DMS79 (cell line): Measurements from ENCODE around the gene MXI1.
"Not testable (repeated sequence)": the region's sequence is repeated elsewhere in the genome, so short reads cannot be mapped to it uniquely, and the experiment has no call there.

Source experiments
- DNase-seq: peaks from one replicate; lab custom pipeline; 2025; lab: John Stamatoyannopoulos, UW

The MXI1 gene

DNA sequence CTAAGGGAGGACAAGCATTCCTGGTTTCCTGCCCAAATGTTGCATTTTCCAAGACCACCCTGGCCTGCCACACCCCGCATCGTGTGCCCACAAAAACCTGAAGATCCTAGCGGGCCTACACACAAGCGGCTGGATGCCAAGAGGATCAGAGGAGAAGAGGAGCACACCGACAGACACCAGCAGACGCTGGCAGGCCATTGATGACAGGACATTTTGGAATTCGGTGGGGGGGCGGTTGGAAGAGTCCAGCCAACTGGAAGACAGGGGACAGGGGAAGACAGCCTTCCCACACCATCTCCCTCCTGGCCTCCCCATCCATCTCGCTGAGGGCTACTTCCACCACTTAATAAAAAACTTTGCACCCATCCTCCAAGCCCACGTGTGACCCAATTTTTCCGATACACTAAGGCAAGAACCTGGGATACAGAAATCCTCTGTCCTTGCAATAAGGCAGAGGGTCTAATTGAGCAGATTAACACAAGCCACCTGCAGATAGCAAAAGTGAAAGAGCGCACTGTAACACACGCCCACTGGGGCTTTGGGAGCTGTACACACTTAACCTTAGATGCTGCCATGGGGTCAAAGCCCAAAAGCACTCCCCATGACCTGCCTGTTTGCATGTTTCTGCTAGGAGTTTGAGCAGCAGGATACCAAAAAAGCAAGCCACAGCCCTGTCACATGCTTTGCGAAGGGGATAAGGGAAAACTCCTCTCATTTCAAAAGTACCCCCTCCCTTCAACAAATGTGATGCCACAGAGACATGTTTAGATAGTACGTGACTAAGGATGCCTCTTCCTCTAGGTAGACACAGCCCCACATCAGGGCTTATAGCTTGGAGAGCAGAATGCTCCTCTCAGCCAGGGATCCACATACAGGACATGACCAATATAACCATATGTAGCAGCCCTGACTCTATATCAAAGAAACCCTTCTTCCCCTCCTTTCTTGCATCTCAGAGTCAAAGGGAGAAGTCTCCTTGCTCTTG is 110.8 kb downstream of the MXI1 start:
- DNase-seq: no peak

DNA sequence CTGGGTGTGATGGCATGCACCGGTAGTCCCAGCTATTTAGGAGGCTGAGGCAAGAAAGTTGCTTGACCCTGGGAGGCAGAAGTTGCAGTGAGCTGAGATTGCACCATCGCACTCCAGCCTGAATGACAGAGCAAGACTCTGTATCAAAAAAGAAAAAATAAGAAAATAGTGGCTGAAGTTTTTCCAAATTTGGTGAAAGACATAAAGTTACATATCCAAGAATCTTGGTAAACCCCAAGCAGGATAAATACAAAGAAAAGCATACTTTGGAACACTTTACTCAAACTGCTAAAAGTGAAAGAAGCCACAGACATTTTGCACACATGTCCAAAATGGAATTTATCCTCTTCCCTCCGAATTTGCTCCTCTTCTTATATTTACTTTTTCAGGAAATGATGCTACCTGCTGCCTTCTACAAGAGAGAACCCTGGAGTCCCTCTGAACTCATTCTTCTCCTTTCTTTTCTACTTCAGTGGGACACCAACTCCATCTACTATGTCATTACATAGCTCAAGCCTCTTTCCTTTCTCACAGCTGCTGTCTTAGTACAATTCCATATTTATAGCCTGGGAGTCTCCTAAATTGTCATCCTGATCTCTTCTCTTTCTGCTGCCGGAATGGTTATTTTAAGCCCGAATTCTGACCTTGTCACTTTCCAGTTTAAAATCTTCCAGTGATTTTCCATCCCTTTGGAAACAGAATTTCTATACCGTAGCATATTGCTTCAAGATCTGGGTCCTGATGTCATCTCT is 114.6 kb downstream of the MXI1 start:
- DNase-seq: no peak

DNA sequence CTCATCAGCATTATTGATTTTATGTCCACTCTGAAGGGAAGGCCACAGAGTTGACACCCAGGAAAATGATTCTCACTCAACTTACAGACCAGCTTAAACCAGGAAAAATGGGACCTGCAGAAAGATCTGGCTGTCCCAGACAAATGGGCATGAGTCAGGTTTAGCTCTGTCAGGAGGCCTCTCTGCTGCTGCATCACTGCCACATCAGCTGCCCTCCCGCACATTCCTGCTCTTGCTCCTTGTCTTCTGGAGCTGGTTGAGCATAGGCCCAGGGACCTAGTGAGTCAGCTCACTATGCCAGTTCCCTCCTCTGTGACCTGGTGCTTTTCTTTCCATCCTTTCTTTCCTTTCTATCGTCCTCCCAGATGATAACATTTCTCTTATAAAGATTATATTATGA is 116.1 kb downstream of the MXI1 start:
- DNase-seq: no peak

DNA sequence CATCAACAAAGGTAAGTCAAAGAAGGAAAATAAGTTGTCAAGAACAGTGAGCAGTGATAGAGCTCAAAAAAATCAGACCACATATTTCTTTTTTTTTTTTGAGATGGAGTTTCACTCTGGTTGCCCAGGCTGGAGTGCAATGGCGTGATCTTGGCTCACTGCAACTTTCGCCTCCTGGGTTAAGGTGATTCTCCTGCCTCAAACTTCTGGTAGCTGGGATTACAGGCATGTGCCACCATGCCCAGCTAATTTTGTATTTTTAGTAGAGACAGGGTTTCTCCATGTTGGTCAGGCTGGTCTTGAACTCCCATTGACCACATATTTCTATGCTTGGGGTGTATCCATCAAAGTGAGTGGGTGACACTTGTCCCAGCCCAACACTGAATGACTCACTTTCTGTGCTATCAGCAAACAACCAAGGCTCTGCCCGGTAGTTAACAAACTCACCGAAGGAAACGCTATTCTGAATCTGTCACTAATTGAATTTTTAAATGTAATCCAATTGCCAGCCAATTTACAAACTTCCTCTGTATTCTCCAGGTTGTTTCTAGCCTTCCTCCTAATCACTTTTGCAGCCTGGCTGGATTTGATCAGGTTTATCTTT is 116.9 kb downstream of the MXI1 start:
- no peak for DNase-seq

DNA sequence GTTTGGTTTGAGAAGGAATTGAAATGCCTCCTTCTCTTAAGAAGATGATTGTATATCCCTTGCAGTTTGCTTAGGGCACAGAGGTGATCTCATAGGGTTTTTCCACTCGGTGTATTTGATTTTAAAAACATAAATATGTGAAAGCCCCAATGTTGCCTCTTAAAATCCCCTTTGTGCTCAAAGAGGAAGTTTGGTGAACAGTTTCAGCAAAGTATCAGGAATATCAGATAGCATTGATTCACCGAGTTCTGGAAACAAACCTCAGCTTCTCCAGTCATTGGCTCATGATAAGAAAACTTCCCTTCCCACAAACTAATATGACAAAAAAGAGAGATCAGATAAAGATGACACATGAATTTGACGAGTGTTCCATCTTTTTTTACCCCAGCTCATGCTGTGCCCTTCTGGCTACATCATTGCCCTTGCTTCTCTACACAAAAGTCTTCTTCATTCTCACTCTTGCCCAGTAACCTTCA is 117.4 kb downstream of the MXI1 start:
- no peak for DNase-seq

DNA sequence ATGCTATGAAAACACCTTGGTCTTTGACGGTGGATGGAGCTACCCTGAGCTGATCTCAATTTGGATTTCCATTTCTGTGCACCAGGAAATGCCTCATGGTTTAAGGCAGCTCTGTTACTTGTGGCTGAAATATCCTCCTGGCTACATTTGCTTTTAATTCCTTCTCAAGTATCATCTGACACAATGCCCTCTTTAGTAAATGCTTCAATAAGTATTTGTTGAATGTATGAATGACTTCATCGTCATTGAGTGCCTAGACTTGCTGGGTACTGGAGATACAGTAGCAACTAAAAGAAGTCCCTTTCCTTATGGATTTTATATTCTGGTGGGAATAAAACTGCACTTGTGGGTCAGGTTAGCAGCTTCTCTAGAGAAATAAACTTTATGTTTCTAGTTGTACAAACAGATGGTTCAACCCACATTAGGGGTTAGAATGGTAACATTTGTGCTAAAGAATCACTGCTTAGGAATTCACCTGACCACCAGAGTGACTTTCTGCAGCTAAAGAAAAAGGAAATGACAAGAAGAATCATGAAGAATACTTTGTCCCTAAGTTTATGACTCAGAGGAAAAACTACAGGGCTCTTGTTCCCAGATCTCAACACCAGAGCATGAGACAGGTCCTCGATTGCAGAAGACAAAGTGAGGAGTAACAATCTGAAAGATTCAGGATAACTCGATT is 119.1 kb downstream of the MXI1 start:
- DNase-seq: no peak

DNA sequence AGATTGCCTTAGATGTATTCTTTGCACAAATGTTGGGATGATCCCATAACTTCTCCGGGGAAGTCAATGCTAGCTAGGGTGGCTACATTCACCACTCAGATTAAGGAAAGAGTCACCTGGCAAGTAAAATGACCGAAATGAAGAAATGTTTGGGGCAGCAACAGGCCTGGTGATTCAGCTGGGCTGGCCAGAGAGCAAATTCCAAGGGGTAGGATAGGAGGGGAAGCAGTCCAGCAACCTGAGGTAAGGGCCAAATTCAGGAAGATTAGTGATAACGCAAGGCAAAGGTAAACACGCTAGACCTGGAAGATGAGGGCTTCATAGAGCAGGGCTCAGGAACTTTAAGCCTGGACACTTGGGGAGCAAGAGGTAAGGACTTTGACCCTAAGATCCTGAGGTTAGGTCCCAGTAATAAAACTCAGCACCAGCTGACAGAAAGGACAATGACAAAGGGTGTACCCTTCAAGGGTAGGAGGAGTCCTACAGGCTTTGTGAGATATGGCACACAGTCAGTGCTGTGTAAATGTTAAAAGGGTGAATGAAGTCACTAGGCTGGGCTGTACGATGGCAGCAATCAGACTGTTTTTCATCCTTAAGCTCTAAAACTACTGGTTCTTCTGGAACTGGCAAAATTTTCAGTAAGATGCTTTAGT is 120.0 kb downstream of the MXI1 start:
- no peak for DNase-seq

DNA sequence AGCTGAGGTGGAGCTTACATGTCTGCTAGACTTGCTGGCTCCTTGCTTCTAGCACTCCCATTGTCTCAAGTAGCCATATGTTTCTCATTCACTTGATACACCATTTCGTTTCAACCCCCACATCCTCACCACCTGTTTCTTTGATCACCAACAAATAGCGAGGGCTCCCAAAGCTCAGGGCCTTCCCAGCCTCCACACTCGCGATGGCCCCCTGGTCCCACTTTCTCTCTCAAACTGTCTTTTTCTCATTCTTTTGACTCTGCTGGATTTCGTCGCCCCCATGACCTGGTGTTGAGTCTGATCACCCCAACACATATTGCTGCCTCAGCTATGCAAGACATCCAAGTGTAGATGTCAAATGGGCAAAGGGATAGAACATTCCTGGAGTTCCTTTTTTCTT is 123.3 kb downstream of the MXI1 start:
- no peak for DNase-seq

DNA sequence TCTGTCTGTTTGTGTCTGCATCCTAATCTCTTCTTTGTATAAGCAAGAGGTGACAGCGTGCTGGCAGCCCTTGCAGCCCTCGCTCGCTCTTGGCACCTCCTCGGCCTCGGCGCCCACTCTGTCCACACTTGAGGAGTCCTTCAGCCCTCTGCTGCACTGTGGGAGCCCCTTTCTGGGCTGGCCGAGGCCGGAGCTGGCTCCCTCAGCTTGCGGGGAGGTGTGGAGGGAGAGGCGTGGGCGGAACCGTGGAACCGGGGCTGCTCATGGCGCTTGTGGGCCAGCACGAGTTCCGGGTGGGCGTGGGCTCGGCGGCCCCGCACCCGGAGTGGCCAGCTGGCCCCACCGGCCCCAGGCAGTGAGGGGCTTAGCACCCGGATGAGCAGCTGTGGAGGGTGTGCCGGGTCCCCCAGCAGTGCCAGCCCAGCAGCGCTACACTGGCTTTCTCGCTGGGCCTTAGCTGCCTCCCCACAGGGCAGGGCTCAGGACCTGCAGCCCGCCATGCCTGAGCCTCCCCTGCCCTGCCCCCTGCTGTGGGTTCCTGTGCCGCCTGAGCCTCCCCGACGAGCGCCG is 123.9 kb downstream of the MXI1 start:
- not testable (repeated sequence) for DNase-seq

DNA sequence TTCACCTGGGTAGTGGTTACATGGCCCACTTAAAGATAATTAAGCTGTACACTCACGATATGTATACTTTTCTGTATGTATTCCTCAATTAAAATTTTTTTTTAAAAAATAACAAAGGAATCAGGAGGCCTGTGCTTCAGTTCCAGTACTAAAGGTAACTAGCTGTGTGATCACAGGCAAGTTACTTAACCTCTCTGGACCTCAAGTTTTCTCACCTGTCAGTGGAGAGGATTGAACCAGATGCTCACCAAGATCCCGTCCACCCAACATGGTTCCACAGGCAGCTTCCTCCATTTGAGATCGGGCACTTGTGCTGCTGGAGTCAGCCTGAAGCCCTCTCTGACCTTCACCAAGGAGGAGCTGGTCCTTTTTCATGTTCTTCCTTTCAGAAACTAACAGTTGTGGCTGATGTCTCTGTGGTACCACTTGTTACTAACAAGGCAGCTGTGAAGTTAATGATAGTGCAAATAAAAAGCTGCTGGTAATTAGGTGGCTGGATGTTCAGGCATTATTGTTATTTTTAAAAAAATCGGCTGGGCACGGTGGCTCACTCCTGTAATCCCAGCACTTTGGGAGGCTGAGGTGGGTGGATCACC is 126.8 kb downstream of the MXI1 start:
- DNase-seq: no peak

DNA sequence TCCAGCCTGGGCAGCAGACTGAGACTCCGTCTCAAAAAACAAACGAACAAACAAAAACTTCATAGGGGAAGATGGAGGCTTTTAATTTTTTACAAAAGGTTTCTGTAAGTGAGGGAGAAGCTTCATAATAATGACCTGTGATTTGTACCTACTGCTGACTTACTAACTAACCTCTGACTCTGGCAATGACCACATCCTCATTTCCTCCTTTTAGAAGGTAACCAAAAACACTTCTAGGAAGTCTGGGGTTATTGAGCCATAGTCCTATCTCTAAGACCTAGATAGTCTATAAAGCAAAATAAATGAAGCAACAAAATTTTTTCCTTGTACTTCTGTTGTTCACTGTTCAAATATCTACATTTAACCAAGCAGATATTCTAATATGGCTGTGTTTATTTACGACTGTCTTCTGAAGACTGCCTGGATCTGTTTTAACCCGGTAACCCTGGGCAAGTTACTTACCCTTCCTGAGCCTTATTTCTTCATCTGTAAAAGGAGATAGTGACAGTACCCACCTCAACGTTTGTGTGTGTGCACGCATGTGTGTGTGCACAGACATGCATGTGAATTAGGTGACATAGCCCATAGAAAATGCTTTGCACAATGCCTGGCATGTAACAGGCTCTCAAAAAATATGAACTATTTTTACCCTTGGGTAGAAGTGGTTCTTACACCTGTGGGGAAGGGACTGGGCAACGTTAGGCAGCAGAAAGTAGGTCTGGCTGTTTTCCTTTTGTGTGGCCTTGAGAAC is 128.1 kb downstream of the MXI1 start:
- no peak for DNase-seq

DNA sequence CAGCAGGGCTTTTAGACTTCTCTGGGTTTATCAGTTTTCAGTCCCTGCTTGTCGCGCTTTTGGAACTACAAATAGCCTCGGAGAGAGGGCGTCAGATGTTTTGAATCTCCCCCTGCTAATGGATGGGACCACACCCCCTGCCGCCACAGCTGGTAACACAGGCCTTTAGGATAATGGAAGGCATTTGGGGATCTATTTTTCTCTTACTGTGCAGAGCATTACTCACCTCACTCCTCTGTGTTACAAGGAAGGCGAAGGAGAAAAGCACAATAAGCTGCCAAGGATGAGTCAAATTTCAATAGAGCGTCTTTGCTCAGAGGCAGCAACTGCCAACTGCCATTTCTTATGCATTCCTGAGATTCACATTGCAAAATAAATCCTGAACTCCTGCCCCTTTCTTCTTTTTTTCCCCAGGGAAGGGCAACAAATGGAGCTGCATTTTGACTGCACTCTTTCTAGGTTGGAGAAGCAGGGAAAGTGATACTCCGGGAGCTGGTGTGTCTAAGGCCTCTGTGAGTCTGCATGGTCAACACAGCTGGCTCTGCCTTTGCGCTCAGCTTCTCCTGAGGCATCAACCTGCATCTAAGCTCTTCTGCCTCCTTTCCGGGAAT is 128.8 kb downstream of the MXI1 start:
- DNase-seq: no peak
